Prostate gland (tissue), 2 donors: ENCODE results near the gene IGFBP2.

Experiments
- POLR2A ChIP-seq: fragments of 450-650 bp; IDR thresholded peaks from one replicate; pipeline ENCODE4 v1.6.1; 2016; ENCODE audit warnings: antibody characterized with exemption, mild to moderate bottlenecking
- TF ChIP-seq, protein P1 (sequence below), 4 experiments: fragments of 200-600 bp in 2 of 4; fragments of 450-650 bp in 2 of 4; sonication (generic) in 2 of 4; IDR thresholded peaks; 1 replicate in 3 of 4; 2 replicates in 1 of 4; pipeline ENCODE4 v1.5.1; 2016 to 2019; ENCODE audit warnings: antibody characterized with exemption in 4 of 4, mild to moderate bottlenecking in 2 of 4, moderate library complexity in 2 of 4

DNA sequence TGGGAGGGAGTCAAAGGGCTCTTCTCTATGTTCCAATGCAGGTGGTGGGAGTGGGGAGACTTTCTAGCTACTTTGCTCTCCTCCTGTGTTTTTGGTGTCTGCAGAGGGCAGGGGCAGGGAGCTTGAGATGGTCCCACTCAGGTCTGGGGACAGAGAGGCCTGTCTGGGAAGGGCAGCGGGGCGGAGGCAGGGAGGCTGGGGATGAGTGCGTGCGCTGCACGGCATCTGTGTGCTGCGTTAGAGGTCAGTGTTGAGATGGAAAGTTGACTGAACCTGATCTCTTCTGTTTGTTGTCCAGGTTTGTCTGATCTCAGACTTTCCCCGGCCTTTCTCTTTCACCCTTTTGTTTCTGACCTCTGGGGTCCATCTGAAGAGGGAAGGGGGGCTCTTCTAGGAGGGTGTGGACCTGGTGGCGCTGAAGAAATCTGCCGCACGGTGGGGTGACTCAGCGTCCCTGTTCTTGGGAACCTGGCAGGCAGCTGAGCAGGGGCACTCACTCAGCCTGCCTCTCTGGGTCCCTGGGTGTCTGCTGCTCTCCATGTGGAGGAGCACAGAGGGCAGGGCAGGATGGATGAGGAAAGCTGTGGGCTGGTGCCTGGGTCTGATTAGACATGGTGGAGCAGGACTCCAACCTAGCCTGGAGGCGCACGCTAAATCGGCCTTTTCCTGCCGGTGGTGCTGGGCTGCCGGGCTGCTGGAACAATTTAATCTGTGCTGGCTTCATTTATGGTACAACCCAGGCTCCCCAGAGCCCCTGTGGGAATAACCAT lies 24.1 kb downstream of the IGFBP2 start:
- TF ChIP-seq, protein P1, sequence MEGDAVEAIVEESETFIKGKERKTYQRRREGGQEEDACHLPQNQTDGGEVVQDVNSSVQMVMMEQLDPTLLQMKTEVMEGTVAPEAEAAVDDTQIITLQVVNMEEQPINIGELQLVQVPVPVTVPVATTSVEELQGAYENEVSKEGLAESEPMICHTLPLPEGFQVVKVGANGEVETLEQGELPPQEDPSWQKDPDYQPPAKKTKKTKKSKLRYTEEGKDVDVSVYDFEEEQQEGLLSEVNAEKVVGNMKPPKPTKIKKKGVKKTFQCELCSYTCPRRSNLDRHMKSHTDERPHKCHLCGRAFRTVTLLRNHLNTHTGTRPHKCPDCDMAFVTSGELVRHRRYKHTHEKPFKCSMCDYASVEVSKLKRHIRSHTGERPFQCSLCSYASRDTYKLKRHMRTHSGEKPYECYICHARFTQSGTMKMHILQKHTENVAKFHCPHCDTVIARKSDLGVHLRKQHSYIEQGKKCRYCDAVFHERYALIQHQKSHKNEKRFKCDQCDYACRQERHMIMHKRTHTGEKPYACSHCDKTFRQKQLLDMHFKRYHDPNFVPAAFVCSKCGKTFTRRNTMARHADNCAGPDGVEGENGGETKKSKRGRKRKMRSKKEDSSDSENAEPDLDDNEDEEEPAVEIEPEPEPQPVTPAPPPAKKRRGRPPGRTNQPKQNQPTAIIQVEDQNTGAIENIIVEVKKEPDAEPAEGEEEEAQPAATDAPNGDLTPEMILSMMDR (IDR thresholded peaks at IDR 0.05) = no peak
- TF ChIP-seq POLR2A = no peak
